Effector memory CD4-positive, alpha-beta T cell (primary cell): Measurements from ENCODE around the gene TK2.

Source experiments
- DNase-seq, 3 donors: peaks; one replicate each; pipeline ENCODE4 v3.0.0-alpha.2; 2020
- H3K27ac ChIP-seq: 2 replicates; pipeline ENCODE4 v1.7.0; 2013; ENCODE audit warnings: mild to moderate bottlenecking, low read length, moderate library complexity; ENCODE audit not compliant: insufficient read depth, poor library complexity, severe bottlenecking
- H3K27me3 ChIP-seq: replicated peaks from 2 replicates; pipeline ENCODE4 v1.7.0; 2013; ENCODE audit warnings: mild to moderate bottlenecking, low read length; ENCODE audit not compliant: insufficient read depth, control insufficient read depth, poor library complexity, severe bottlenecking
- H3K36me3 ChIP-seq: 2 replicates; pipeline ENCODE4 v1.7.0; 2013; ENCODE audit warnings: mild to moderate bottlenecking, low read length, moderate library complexity; ENCODE audit not compliant: control insufficient read depth, insufficient read depth
- H3K4me1 ChIP-seq: 2 replicates; pipeline ENCODE4 v1.7.0; 2013; ENCODE audit warnings: low read length, mild to moderate bottlenecking; ENCODE audit not compliant: control insufficient read depth, insufficient read depth, poor library complexity, severe bottlenecking
- H3K4me3 ChIP-seq: 2 replicates; pipeline ENCODE4 v1.7.0; 2013; ENCODE audit warnings: low read length, low read depth, mild to moderate bottlenecking; ENCODE audit not compliant: insufficient read depth, poor library complexity, severe bottlenecking
- H3K9me3 ChIP-seq: 2 replicates; pipeline ENCODE4 v1.7.0; 2013; ENCODE audit warnings: mild to moderate bottlenecking, low read length, moderate library complexity; ENCODE audit not compliant: control insufficient read depth

The TK2 gene

DNA sequence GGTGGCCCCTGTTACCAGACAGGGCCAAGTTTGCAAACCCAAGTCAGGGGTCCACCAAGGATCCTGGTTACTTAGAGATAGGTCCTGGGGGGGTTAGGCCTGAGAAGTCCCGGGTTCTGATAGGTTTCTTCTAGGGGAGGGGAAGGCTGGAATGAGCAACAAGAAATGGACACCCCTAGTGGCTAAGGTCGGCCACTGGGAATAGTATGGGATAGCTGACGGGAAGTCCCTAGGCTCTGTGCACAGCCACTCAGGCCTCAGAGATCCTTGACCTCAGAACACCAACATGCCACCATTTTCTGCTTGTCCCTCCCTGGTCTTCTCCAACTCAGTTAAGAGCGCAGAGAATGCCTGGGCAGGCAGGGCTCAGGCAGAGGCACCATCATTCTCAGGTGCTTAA lies 13.4 kb downstream of the TK2 start:
- no peak overlapping the region for H3K27ac ChIP-seq
- no peaks in the 10 kb centered on the region for H3K4me1 ChIP-seq
- DNase-seq = no peak
- H3K4me3 ChIP-seq = no peak overlapping the region
- no peaks in the 10 kb centered on the region for H3K36me3 ChIP-seq
- no peaks in the 10 kb centered on the region for H3K9me3 ChIP-seq
- no peaks in the 10 kb centered on the region for H3K27me3 ChIP-seq

GRCh38 chr16:66534376-66534799 lies 15.5 kb downstream of the TK2 start:
- H3K36me3 ChIP-seq = no peaks in the 10 kb centered on the region
- no peak overlapping the region for H3K4me3 ChIP-seq
- no peaks in the 10 kb centered on the region for H3K4me1 ChIP-seq
- no peaks in the 10 kb centered on the region for H3K27me3 ChIP-seq
- no peaks in the 10 kb centered on the region for H3K9me3 ChIP-seq
- DNase-seq = no peak
- no peak overlapping the region for H3K27ac ChIP-seq

DNA sequence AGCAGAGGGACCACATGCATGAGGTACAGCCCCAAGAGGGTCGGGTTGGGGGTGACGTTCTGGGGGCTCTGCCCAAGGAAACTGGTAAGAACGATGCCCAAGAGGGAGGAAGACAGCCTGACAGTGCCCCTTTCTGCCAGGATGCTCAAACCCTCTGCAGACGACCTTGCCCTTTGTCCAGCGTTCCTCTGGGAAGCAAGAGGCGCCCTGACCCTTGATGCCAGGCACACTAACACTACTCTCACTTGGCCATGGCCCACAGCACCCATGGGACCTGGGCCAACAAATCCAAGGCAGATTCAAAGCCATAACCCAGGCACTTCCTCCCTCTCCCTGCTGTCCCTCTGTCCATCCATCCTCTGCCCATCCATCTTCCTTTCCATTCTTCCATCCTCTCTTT lies 20.4 kb downstream of the TK2 start:
- H3K27me3 ChIP-seq = no peaks in the 10 kb centered on the region
- DNase-seq = no peak
- H3K36me3 ChIP-seq = no peaks in the 10 kb centered on the region
- no peaks in the 10 kb centered on the region for H3K9me3 ChIP-seq
- H3K4me1 ChIP-seq = peaks cover 16% of the 10 kb centered on the region
- H3K4me3 ChIP-seq = no peak overlapping the region
- no peak overlapping the region for H3K27ac ChIP-seq

DNA sequence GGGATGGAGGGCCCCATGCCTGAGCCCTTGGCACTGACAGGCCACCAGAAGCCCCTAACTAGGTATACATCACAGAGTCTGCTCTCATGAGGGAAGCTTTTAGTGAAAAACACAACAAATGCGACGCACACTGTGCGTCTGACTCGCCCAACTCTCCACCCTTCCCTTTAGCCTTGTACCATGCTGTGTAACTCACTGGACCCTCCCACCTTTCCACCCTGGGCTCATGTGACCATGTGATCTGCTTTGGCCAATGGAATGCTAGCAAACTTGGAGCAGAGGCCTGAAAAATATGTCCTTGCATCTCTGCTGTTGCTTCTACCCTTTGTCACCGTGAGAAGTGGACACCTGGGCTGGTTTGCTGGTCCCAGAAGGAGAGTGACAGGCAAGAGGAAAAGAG lies 21.6 kb downstream of the TK2 start:
- no peaks in the 10 kb centered on the region for H3K36me3 ChIP-seq
- H3K4me3 ChIP-seq = no peak overlapping the region
- H3K27ac ChIP-seq = no peak overlapping the region
- no peaks in the 10 kb centered on the region for H3K9me3 ChIP-seq
- H3K27me3 ChIP-seq = no peaks in the 10 kb centered on the region
- peaks cover 27% of the 10 kb centered on the region for H3K4me1 ChIP-seq
- DNase-seq = no peak

DNA sequence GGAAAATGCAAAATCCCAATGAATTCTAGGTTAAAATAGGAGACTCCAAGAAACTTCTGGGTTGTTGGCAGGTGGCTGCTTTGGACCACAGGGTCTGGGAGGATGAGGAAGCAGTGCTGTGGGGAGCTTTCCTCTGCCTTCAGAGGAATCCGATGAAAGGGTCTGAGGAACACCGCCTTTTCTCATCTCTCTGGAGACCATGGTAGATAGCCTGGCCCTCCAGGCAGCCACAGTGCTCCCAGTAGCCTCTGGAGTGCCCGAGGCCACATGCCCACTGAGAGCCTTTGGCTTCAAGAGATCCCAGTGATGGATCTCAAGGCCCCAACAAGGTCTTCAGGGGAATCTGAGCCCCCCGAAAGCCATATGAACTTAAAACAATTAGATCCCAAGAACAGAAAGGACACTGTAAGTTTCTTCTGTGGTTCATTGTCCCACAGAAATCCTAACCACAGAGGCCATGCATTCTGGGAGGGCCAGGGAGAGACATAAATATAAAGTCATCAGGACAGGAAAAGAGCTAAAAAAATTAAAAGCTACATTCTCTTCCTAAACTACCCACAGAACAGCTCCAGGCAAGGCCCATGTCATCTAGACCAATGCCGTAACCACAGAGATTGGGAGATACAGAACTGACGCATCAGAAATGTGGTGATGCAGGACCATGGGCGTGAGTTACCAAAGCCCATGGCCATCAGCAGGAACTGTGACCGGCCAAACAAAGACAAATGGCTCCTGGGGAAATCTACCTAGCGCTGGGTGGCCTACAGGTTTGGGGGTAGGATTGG lies 24.3 kb downstream of the TK2 start:
- peaks cover 54% of the 10 kb centered on the region for H3K4me1 ChIP-seq
- H3K9me3 ChIP-seq = no peaks in the 10 kb centered on the region
- no peak overlapping the region for H3K4me3 ChIP-seq
- no peaks in the 10 kb centered on the region for H3K36me3 ChIP-seq
- H3K27me3 ChIP-seq = no peaks in the 10 kb centered on the region
- peak overlapping the region; percentile 37 for H3K27ac ChIP-seq
- no peak for DNase-seq

- Histone ChIP-seq H3K4me1 (peaks cover 63% of the 10 kb centered on the region), H3K27ac (peak overlapping the region; percentile 77), H3K4me3 (peak overlapping the region; percentile 26), H3K36me3 (no peaks in the 10 kb centered on the region), H3K9me3 (no peaks in the 10 kb centered on the region), H3K27me3 (no peaks in the 10 kb centered on the region)
- no peak for DNase-seq
Observed at GRCh38 chr16:66524601-66525164, 25.2 kb downstream of the TK2 start.

DNA sequence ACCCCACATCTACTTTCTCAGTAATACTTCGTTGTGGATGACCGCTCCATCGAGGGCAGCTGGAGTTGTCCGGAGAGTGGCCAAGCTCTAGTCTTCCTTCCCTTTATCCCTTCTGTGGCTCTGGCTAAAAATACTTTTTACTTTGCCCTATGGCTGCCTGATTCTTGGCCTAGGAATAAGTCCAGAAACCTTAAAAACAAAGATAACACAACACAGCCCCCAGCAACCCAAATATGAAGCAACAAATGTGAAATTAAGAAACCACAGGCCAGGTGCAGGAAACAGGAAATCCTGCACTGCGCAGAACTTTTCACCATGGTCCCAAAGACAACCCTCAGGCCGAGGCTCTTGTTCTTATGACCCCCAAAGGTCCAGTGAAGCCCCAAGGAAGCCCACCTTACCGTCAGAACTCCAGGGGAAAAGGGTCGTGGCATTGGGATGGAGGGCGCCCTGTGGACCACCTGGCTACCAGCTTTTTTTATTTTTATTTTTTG lies 26.0 kb downstream of the TK2 start:
- peaks cover 67% of the 10 kb centered on the region for H3K4me1 ChIP-seq
- H3K27me3 ChIP-seq = no peaks in the 10 kb centered on the region
- no peak overlapping the region for H3K4me3 ChIP-seq
- H3K27ac ChIP-seq = peak overlapping the region; percentile 77
- H3K9me3 ChIP-seq = no peaks in the 10 kb centered on the region
- peak in 2 of 3 donors; percentile 22 to 35 for DNase-seq
- H3K36me3 ChIP-seq = no peaks in the 10 kb centered on the region

- H3K36me3 ChIP-seq = no peaks in the 10 kb centered on the region
- no peak overlapping the region for H3K4me3 ChIP-seq
- no peaks in the 10 kb centered on the region for H3K9me3 ChIP-seq
- H3K27me3 ChIP-seq = no peaks in the 10 kb centered on the region
- peak overlapping the region; percentile 77 for H3K27ac ChIP-seq
- DNase-seq = no peak
- peaks cover 67% of the 10 kb centered on the region for H3K4me1 ChIP-seq
Observed at GRCh38 chr16:66522816-66523590, 26.9 kb downstream of the TK2 start.

DNA sequence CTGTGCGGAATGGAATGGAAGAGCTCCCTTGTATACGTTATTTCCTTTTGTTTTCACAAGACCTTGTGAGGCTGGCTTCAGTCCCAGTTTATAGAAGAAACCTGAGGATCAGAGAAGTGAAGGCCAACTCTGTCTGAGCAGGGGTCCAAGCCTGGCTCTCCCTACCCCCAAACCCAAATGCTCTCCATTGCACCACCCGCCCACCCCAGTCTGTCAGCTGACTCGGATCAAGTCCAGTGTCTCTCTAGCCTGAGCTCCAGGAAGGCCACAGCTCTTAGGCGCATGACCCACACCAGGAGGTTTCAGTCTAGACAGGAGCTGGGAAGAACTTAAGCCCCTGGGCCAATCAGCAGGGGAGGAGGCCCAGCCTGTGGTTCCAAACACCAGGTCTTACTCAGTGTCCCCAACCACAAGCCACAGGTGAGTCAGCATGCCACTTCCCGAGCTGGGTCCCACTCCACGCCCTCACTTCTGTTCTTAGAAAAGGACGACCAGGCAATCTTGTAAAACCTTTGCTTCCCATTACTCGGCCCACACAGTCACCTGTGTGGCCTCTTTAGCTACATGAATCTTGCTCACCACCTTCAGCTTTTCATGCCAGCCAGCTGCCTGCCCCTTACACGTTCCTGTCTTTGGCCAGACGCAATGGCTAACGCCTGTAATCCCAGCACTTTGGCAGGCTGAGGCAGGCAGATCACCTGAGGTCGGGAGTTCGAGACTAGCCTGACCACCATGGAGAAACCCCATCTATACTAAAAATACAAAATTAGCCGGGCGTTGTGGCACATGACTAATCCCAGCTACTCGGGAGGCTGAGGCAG lies 27.8 kb downstream of the TK2 start:
- Histone ChIP-seq H3K27ac (peak overlapping the region; percentile 77), H3K27me3 (no peaks in the 10 kb centered on the region), H3K36me3 (no peaks in the 10 kb centered on the region), H3K4me3 (peak overlapping the region; percentile 19), H3K4me1 (peaks cover 73% of the 10 kb centered on the region), H3K9me3 (no peaks in the 10 kb centered on the region)
- DNase-seq = peak; percentile 68 to 87 (median 85)
